ENCODE measurements around the gene RPL36AL.
"Not testable (repeated sequence)": the region's sequence is repeated elsewhere in the genome, so short reads cannot be mapped to it uniquely, and the experiment has no call there.

Gene RPL36AL

DNA sequence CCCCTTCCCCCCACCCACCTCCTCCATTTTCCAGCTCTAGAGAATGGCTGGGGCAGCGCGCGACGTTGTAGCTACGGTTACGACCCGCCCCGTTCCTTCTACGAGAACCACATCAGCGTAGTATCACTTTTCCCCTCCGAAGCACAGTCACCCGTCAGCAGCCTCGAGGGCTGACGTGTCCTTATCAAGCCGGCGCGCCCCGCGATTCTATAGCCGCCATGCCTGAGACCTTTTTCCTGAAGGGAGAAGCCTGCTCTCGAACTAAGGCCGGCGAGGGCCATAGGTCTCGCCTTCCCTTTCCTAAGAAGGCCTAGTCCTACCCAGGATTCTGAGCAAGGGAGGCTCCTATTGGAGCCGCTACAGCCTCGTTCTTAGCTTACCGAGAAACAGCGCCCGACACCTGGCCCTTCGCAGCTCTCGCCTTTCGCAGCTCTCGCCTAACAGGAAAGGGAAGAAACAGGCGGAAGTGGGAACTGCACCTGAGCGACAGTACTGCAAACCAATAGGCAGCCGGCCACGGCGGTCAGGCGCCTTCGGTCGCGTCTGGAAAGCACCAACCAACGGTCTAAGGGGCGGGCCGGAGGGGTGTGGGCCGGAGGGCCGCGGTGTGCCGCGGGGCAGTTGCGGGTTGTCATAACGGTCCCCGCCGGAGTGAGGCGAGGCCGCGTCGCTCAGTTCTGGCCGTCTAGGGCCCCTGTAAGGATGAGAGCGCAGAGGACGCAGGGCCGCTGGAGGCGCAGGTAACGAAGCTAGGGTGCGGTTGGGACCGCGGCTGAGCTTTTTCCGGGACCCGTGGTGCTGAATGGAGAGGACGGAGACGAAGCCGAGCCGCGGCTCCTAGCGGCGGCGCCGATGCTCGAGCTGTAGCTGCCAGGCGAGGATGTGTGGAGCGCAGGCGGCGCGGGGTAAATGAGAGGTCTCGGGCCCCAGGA, at the start of gene RPL36AL, which contains the start of gene MGAT2:
TSS of gene RPL36AL (minus strand) at position 445 of the 932 bp plus-strand sequence. CDS start 1,522 bp downstream, outside the sequence.
TSS of gene MGAT2 (plus strand) at position 618 of the 932 bp plus-strand sequence. CDS start 470 bp downstream, outside the sequence.
- peak; percentile 99 for DNase-seq

GRCh38 chr14:49659526-49660455, 39.4 kb upstream of the RPL36AL start:
- no peak for DNase-seq

- not testable (repeated sequence) for DNase-seq
Measured at GRCh38 chr14:49657500-49657899, 37.1 kb upstream of the RPL36AL start.

DNA sequence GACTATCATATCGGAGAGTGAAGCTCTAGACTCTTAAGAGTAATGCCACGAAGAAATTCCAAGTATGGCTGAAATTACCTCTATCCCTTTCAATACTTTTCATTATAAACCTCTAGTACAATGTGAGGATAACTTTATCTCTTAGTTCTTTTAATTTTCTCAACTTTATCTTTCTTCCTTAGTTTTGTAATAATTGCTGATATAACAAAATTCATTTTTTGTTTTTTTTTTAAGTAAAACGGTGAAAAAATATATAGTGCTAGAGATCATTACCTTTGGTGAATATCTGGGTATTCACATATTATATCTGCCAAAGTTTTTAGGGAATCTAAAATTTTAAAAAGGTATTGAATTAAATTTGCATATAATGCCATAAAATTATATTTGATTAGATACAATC, 34.1 kb upstream of the RPL36AL start:
- DNase-seq = no peak

GRCh38 chr14:49653508-49653907, 33.1 kb upstream of the RPL36AL start:
- no peak for DNase-seq

DNA sequence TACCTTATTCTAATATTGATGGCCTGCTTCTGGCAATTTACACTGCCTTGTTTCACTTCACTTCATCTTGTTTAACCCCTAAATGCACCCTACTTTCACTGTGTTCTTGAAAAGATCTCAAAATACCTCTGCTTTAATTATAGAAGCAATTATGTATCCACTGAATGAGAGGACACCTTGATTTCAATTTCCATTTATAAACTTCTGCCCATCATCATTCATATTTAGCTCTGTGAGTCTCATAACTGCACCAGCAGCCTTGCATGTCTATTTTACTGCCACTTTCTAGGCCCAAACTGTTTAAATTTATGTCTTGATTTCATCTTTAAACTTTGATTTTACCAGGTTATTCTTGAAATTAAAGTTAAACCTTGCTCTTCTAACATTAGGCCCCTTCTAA, 21.7 kb upstream of the RPL36AL start:
- no peak for DNase-seq

GRCh38 chr14:49641697-49642129, 21.3 kb upstream of the RPL36AL start:
- no peak for DNase-seq

- DNase-seq = no peak
Measured at GRCh38 chr14:49640540-49641417, 20.4 kb upstream of the RPL36AL start.

DNA sequence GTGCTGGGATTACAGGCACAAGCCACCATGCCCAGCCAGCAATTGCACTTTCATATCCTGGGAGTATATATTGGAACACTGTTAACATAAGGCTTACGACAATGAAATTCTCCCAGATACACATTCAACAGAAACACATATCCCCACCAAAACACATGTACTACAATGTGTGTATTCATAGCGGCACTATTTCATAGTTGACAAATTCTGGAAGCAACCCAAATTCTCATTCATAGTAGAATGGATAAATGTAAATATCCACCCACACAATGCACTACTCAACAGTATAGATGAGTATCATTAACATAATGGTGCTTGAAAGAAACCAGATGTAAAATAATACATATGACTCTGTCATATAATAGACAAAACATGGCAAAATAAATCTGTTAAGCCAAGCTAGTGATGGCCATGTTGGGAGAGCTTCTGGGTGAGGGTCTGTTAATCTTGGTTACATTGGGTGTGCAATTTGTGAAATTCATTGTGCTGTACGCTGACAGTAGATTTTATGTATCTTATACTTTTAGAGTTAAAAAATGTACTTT, 17.2 kb upstream of the RPL36AL start:
- DNase-seq = no peak

- DNase-seq = no peak
Measured at GRCh38 chr14:49636866-49637265, 16.4 kb upstream of the RPL36AL start.

DNA sequence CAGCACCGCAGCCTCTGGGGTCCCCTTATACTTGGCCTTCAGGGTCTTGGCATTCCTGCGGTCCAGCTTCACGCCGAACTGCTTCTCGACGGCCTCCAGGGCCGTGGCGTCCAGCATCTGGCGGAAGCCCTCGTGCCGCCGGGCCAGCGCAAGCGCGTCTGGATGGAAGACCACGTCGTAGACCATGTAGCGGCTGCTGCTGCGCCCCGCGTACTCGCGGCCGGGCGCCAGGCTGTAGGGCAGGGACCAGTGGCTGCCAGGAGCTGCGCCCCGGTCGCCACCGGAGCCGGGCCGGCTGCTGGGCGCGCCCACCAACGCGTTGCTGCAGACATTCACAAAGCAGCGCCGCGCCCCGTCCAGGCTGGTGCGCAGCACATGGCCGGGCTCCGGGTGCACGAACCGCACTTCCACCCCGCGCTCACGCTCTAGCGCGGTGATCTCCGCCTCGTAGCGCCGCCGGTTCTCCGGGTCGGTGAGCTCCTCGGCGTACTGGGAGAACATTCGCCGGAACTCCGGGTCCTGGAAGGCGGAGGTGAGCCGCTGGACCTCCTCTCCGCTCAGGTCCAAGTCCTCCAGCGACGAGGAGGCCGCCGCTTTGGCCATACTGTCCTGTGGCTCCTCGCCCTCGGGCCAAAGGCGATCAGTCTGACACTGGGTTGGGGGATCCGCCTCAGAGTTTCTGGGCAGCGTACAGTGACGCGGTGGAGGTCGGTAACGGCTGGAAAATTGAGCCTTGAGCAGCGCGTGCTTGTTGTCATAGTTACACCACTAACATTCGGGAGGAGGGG, 14.3 kb upstream of the RPL36AL start, which contains the start of gene DNAAF2:
TSS of gene DNAAF2 (minus strand) at position 698 of the 788 bp plus-strand sequence. CDS start at position 603, 95 bp downstream.
- peak; percentile 83 for DNase-seq

- DNase-seq = peak; percentile 98
Measured at GRCh38 chr14:49633640-49634546, 13.5 kb upstream of the RPL36AL start.

DNA sequence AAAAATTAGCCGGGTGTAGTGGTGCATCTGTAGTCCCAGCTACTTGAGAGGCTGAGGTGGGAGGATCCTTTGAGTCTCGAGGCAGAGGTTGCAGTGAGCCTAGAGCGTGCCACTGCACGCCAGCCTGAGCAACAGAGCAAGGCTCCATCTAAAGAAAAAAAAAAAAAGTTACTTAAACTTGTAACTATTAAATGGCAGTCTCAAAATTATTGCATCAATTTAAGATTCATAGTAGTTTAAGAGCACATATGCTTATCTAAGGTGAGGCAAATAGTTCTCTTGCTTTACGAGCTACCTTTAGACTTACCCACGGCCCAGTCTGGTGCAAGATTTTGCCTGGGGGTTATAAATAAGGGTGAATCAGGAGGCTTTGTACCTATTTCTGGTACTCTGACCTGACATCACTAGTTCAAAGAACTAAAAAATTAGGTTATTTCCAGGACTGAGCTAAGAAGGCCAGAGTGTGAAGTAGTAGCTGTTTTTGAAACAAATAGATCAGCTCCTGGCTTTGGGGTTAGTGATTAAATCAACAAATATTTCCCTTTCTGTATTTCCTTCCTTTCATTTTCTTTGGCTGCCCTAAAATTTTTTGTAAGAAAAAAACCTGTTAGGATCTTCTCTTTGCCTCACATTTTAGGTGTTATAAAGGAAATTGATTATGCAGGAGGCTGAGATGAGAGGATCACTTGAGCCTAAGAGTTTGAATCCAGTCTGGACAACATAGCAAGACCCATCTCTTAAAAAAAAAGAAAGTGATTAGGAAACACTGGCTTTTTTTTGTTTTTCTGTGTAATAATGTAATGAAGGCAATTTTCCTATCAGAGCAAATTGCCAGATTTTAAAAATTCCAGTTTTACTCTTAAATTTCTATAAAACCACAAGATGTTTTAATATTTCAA, 3.8 kb upstream of the RPL36AL start:
- no peak for DNase-seq

DNA sequence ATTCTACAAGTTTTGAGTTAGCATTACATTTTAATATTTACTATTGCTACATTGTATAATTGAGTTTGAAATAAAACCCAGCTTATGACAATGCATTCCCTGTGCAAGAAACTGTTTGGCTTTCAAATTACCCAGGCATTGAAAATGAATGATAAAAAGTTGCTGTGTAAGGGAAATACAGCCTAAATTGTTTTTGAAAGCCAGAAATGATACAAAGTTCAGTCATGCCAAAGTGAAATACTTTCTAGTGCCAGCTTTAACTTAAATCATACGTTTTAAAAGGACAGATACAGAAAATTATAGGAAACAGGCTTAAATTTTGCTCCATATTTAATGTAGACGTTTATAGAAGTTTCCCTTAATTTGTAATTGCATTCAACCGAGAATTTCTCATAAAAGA, 3.0 kb upstream of the RPL36AL start:
- DNase-seq = no peak

GRCh38 chr14:49622022-49622607, 1.7 kb upstream of the RPL36AL start:
- DNase-seq = no peak

- peak; percentile 91 for DNase-seq
Measured at GRCh38 chr14:49621114-49621881, 872 bp upstream of the RPL36AL start.

- no peak for DNase-seq
Measured at GRCh38 chr14:49619730-49620129, 696 bp downstream of the RPL36AL start.
